ENCODE measurements around the gene RAPGEF6. TPM values are rescaled to one million over a fixed set of nuclear protein-coding genes. Genes with fewer than 3 reads are reported as not detected.

RAPGEF6 gene
- 10 to 100 TPM; 30.1 to 61.0 (median 42.1) TPM for total RNA-seq
- total RNA-seq (2013): 94.1 TPM

DNA sequence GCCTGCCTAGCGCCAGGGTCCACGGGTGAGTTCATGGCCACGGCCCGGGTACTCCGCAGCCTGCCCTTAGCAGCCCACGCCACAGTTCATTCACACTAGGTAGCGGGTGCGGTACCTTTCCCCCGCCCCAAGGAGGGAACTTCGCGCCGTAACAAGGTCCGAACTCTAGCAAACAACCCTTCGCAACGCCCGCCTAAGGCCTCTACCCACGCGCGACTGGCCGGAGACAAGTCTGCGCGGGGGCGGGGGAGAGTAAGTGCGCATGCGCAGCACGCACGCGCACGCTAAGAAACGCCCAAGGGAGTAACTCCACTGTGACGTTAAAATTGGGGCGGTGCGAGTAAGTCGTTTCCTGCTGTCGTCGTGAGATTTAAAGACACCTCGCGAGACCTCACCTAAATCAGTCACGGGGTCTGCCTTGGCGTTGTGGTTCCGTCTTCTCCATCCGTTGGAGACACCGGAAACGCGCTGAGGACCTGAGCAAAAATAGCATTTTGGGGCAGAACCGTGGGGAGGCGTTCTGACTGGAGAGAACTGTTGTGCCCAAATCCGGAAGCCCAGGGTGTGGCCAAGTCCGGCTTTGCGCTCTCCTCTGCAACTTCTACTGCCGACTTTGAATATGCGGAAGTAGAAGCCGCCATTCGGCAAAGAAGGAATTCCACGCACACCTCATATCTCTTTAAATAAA, at the start of gene RAPGEF6:
TSS of gene RAPGEF6 (minus strand) at position 234 of the 688 bp plus-strand sequence. CDS start at position 35, 199 bp downstream.
- Mint-ChIP-seq H3K27ac (peak within 1 kb of the TSS in 1 of 2 donors; percentile 96), H3K36me3 (no peaks in the 10 kb centered on the region), H3K4me3 (peak within 1 kb of the TSS; percentile 95), H3K9me3 (no peaks in the 10 kb centered on the region), H3K27me3 (ENCODE audit: low read depth in 2 of 2) (no peaks in the 10 kb centered on the region), H3K4me1 (peaks cover 28% of the 10 kb centered on the region in 2 donors)
- H3K4me1 ChIP-seq (ENCODE audit: control insufficient read depth, insufficient read depth, low read length): peaks cover 15% of the 10 kb centered on the region
- DNase-seq (peak; percentile 93 to 100), ATAC-seq (peak; percentile 83 to 94 (median 87))
- H3K9me3 ChIP-seq (ENCODE audit: control insufficient read depth, insufficient read depth, low read length): no peaks in the 10 kb centered on the region
- H3K36me3 ChIP-seq (ENCODE audit: control insufficient read depth, insufficient read depth, low read length): no peaks in the 10 kb centered on the region
- TF ChIP-seq, protein P1, sequence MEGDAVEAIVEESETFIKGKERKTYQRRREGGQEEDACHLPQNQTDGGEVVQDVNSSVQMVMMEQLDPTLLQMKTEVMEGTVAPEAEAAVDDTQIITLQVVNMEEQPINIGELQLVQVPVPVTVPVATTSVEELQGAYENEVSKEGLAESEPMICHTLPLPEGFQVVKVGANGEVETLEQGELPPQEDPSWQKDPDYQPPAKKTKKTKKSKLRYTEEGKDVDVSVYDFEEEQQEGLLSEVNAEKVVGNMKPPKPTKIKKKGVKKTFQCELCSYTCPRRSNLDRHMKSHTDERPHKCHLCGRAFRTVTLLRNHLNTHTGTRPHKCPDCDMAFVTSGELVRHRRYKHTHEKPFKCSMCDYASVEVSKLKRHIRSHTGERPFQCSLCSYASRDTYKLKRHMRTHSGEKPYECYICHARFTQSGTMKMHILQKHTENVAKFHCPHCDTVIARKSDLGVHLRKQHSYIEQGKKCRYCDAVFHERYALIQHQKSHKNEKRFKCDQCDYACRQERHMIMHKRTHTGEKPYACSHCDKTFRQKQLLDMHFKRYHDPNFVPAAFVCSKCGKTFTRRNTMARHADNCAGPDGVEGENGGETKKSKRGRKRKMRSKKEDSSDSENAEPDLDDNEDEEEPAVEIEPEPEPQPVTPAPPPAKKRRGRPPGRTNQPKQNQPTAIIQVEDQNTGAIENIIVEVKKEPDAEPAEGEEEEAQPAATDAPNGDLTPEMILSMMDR (IDR thresholded peaks at IDR 0.05): no peak
- intact Hi-C loops (cut with micrococcal nuclease): loop anchor here (1.0 to 5.0 kb wide), 5 partner anchors 40 to 377 kb away; partner anchors contain the start of genes ACSL6 and FNIP1
- no peaks in the 10 kb centered on the region for H3K27me3 ChIP-seq (ENCODE audit: control insufficient read depth, insufficient read depth, low read length)
- H3K4me3 ChIP-seq (ENCODE audit: low read length): peak within 1 kb of the TSS; percentile 94
- WGBS (ENCODE audit: insufficient coverage): 0% methylated on average over 55 of the region's 55 CpGs
- H3K27ac ChIP-seq (ENCODE audit: low read length): peak within 1 kb of the TSS; percentile 89

- ATAC-seq (no peak), DNase-seq (no peak)
- H3K4me1 Mint-ChIP-seq: peaks cover 7 to 10% of the 10 kb centered on the region in 2 donors
- H3K27ac ChIP-seq (ENCODE audit: low read length): no peak overlapping the region
- H3K36me3 Mint-ChIP-seq: peaks cover 14% of the 10 kb centered on the region
- H3K4me3 Mint-ChIP-seq: no peak overlapping the region
- no peaks in the 10 kb centered on the region for H3K9me3 ChIP-seq (ENCODE audit: control insufficient read depth, insufficient read depth, low read length)
- H3K36me3 ChIP-seq (ENCODE audit: control insufficient read depth, insufficient read depth, low read length): peaks cover 5% of the 10 kb centered on the region
- peaks cover 0 to 3% of the 10 kb centered on the region in 2 donors for H3K9me3 Mint-ChIP-seq
- no peak overlapping the region for H3K27ac Mint-ChIP-seq
- no peak overlapping the region for H3K4me3 ChIP-seq (ENCODE audit: low read length)
- intact Hi-C loops (cut with micrococcal nuclease): no loop called here
- no peaks in the 10 kb centered on the region for H3K27me3 ChIP-seq (ENCODE audit: control insufficient read depth, insufficient read depth, low read length)
- no peaks in the 10 kb centered on the region for H3K27me3 Mint-ChIP-seq (ENCODE audit: low read depth in 2 of 2)
- H3K4me1 ChIP-seq (ENCODE audit: control insufficient read depth, insufficient read depth, low read length): no peaks in the 10 kb centered on the region
- TF ChIP-seq, protein P1 (IDR thresholded peaks at IDR 0.05): no peak
Measured at GRCh38 chr5:131684595-131684994, 49.6 kb upstream of the RAPGEF6 start.

- Histone ChIP-seq H3K9me3 (ENCODE audit: control insufficient read depth, insufficient read depth, low read length) (no peaks in the 10 kb centered on the region), H3K27ac (ENCODE audit: low read length) (no peak overlapping the region), H3K36me3 (ENCODE audit: control insufficient read depth, insufficient read depth, low read length) (peaks cover 9% of the 10 kb centered on the region), H3K27me3 (ENCODE audit: control insufficient read depth, insufficient read depth, low read length) (no peaks in the 10 kb centered on the region), H3K4me3 (ENCODE audit: low read length) (no peak overlapping the region), H3K4me1 (ENCODE audit: control insufficient read depth, insufficient read depth, low read length) (no peaks in the 10 kb centered on the region)
- Mint-ChIP-seq H3K27me3 (ENCODE audit: low read depth in 2 of 2) (no peaks in the 10 kb centered on the region), H3K4me1 (peaks cover 7 to 10% of the 10 kb centered on the region in 2 donors), H3K4me3 (no peak overlapping the region), H3K36me3 (peaks cover 8% of the 10 kb centered on the region), H3K9me3 (no peaks in the 10 kb centered on the region), H3K27ac (no peak overlapping the region)
- DNase-seq: no peak
- TF ChIP-seq, protein P1 (IDR thresholded peaks at IDR 0.05): no peak
- ATAC-seq: no peak
- no CpG with 5 or more reads among the region's 1 CpG for WGBS (ENCODE audit: insufficient coverage)
- intact Hi-C loops (cut with micrococcal nuclease): no loop called here
Measured at GRCh38 chr5:131684051-131684450, 49.0 kb upstream of the RAPGEF6 start.
